ENCODE results near the gene STEAP1B.
"Not testable (repeated sequence)": the region's sequence is repeated elsewhere in the genome, so short reads cannot be mapped to it uniquely, and the experiment has no call there.

STEAP1B gene

DNA sequence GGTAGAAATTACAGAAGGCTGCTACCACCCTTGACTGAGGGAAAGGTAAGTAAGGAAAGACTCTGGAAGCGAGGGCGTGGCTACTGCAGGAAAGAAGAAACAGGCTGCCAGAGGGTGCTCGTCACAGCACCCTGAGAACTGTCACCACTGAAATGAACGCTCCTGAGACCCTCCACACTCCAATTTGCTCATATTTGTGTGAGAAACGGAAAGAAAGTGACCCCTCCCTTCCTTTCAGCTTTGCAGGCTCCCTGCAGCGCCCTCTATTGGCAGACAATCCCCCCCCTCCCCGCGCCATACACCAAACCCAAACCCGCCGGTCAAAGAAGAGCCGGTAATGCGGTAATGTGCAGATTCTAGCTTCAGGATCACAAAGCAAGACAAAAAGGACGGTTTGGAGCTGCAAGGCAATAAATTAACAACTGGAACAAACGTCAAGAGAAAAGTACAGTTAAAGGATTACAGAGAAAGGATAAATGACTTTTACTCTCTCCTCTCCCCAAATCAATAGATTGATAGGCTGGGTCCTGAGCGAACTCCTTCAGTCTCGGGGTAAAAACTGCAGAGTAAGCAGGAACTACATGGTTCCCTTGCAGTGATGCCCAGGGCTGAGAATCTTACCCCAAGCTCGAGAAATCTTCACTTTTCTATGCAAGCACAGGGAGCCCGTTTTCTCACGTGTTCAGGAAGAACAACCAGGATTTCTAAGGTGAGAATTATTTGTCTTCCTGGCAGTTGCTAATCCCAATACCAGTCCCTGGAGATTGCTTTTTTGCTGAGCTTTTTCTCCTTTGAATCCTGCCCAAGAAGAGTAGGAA, 47.6 kb downstream of the STEAP1B start:
- no peak for DNase-seq

DNA sequence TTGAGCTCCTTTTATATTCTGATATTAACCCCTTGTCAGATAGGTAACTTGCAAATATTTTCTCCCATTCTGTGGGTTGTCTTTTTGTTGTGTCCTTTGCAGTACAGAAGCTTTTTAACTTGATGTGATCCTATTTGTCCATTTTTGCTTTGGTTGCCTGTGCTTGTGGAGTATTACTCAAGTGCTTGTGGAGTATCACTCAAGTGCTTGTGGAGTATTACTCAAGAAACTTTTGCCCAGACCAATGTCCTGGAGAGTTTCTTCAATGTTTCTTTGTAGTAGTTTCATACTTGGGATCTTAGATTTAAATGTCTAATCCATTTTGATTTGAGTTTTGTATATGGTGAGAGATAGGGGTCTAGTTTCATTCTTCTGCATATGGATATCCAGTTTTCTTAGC, 50.0 kb downstream of the STEAP1B start:
- not testable (repeated sequence) for DNase-seq

DNA sequence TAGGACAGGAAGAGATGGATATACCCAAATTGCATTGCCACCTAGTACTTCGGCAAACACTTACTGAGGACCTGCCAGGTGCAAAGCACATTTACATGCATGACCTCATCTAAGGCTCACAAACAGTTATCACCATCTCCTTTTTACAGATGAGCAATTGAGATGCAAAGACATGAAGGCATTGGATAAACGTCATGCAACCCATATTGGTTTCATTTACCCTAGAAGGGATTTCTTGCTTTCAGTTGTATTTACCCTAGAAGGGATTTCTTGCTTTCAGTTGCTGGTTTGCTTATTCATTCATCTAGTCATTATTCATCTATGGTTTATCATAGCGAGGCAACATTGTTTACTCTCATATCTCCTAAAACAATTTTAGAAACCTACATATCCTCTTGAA, 52.2 kb downstream of the STEAP1B start:
- DNase-seq: peak; percentile 77

DNA sequence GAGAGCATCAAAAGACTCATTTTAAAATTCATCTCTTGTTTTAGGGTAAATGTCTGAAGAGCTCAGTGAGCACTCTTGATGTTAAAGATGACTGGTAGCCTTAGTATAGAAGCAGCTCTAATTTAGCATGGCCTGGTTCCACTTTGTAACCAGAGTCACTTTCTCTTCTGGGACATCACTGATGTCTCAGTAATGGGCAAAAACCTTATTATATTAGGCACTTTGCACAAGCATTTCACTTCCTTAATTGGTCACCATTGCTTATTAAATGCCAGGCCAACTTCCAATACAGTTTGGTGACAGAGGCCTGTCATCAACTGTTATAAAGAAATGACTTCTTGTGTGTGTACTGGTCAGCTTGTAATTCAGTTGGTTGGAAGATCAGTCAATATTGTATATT, 53.0 kb downstream of the STEAP1B start:
- DNase-seq: no peak

DNA sequence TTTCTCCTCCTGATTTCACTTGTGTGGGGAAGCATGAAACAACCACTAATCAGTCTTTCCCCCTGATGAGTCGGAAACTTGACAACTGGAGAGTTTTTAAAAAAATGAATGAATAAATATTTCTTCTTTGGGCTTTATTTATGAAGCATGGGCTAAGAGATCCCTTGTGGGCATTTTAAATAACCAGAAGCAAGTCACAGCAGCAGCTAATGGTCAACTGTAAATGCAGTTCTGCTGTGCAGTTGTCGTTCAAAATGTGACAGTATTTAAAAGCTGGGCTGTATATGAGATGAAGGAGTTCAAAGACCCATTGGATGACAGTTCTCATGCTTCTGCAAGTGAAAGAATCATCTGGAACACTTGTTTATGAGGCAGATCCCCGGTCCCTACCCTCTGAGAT, 54.1 kb downstream of the STEAP1B start:
- no peak for DNase-seq

DNA sequence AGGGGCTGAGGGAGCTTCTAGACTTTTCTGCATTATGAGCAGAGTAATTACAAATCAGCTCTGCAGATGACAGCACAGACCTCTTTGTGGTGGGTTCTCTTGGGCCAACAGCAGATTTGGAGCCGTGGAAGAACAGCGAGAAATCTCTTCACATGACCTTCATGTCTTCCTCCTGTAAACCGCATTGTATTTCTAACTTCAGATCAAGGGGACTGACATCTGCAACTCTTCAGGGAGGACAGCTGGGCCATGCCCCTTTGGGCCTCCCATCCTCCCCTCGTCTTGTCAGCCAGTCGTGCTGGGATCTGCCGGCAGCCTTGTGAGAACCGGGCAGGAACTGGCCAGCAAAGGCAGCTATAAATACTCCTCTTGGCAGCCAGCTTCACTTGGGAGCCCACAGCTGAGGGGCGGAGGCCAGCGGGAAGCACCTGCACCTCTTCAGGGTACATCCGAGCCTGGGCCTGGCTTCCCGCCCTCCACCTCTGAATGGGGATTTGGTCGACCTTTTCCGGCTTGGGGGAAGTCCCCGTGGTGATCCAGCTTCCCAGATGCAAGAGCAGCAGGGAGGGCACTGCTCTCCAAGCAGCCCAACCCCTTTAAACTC, 54.7 kb downstream of the STEAP1B start:
- DNase-seq: peak; percentile 75

DNA sequence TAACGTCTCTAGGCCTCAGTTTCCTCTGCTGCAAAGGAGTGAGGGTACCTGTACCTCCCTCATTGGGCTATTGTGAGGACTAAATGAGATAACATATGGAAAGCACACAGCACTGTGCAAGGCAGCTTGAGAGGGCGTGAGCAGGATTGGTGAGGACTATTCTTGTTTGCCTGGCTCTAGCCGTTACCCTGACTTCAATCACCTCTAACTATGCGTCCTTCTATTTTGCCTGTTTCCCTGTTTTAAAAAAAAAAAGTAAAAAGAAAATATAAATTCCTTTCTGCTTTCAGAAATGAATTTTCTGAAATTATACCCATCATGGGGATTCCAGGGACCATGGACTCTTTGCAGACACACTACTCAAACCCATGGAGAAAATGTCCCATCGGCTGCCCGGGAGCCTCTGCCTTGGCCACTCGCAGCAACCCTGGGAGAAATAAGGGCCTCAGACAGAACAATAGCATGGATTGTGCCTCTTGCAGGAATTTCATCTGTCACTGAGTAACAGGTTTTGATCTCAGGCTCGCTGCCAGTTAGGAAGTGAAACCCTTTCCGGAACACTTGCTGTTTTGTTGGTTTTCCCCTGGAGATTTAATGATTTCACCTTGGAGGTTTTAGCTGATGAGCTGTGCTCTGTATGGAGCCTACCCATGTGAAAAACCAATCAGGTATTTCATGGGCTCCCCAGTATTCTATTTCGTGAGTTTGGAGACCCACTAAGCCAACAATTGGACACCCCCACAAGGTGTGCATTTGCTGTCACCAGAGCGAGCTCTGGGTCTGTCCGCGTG, 55.6 kb downstream of the STEAP1B start:
- DNase-seq: no peak

DNA sequence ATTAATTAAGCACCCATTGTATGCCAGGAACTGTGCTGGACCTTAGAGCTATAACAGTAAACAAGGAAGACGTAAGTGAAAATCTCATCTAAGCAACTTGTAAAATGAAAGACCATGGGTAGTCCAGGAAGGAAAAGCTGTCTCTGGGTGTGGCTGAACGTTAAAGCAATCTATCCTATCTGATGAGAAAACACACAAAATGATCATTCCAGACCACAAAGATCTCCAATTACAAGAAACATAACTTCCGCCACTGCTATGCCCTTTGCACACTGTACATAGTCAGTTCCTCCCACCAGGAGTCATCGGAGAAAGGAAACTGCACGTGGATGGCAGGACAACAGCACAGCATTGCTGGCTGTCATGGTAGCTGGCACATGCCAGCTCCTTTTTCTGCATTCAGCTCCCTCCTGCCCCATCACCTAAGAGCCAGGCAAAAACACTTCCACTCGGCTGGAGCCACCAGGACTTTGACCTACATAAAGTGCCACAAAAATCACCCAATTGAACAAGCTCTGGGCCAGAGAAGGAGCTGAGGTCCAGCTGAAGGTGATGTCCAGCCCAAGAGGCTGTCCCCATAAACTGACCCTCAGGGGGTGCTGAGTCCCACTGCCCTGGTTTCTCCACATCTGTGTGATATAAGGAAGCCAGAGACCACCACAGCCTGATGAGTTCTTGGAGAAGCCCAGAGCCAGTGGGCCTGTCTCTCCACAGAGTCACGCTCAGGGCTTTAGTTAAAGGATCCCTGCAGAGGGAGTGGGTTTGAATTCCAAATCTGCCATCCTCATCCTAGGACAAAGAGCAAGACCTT, 56.4 kb downstream of the STEAP1B start:
- no peak for DNase-seq

DNA sequence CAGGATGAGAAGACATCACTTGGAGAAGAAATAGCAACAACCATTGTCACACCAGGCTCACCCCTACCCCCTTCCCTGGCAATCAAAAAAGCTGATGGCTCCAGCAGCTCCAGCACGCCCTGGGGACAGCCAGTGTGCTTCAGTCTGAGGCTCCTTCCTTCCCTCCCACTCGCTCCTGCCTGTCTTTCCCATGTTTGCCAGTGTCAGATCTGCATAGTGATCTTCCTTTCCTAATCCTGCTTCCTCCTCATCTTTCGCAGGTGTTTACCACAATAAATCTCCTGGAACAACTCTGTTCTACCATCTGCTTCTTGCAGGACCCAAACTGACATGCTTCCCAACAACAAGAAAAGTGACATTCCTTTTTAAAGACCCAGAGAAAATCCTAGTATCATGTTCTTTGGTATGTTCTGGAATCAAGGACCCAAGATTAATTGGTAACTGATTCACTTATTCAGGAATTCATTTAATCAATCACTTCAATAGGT, 57.1 kb downstream of the STEAP1B start:
- DNase-seq: no peak

DNA sequence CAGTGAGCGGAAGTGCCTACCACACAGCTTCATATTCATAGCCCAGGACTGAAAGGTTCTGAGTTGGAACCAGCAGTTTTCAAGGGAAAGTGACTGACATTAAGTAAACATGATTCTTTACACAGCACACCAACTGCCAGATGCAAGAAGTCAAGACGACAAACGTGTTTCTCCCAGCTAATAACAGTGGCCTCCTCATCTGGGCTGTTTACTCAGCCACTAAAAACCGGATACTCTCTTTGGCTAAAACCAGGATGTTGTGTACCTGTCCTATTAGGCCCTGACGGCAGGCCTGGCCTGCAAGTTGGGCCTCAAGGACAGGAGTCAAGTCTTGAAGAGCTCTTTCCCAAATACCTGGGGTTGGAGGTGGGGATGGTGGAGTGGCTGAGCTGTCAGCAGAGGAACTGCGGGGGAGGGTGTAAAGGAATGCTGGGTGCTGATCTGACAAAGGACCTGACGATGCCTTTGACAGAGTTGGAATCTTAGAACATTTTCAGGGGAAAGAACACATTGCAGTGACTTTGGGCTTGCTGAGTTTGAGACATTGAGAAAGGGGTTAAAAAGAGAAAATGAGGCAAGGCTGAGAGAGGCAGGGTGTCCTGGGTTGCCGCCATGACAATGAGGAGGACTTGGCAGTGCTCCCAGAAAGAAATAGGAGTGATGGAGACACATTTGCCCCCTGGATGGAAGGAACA, 57.7 kb downstream of the STEAP1B start:
- DNase-seq: no peak

DNA sequence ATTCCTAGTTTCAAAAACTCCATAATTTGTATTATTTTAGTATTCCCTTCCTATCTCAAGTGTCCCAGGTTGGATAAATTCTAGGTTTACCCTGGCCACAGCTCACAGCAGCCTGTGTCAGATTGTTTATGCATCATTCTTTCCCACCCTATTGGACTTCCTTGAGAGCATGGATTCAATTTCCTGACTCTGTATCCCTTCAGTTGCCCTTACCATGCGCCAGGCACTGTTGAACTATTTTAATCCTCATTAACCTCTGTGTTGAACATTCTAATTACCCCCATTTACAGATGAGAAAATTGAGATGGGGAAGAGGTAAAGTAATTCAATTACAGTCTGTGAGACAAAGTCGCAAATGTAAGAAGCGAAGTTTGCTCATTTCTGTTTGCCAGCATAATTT, 58.8 kb downstream of the STEAP1B start:
- DNase-seq: no peak

DNA sequence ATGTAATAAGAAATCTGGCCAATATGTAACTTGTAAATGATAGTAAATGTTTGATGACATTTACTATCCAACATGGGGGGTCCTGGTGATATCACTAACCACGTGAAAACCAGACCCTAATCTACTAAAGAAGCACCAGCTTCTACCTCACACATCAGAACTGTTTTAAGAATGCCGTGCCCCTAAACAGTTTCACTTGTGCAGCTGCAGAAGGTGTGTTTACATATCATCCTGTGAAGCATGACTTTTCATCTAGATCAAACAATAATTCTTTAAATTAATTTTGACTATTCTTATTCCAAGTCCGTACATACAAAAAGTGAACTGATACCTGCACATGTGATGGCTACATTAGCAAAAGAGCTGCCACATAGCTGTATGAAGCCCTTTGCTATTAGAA, 61.0 kb downstream of the STEAP1B start:
- DNase-seq: no peak

DNA sequence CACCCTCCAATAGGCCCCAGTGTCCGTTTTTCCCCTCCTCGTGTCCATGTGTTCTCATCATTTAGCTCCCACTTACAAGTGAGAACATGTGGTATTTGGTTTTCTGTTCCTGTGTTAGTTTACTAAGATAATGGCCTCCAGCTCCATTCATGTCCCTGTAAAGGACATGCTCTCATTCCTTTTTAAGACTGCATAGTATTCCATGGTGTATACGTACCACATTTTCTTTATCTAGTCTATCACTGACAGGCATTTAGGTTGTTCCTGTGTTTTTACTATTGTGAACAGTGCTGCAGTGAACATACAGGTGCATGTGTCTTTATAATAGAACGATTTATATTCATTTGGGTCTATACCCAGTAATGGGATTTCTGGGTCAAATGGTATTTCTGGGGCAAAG, 63.4 kb downstream of the STEAP1B start:
- DNase-seq: not testable (repeated sequence)

DNA sequence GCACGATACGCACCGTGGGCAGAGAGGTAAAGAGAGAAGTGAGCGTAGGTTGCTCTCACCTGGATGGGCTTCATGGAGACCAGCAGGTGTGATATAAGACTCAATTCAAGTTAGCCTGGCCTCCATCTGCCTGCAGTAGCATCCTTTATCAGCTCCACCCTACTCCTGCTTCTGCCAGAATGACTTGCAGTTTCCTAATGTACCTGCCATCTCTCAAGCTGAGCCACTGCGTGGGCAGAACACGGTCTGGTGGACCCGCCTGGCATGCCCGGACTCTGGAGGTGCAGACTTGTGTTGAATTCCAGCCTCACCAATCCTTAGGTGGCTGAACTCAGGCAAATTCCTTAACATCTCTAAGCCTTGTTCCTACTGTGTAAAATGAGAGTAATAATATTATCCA, 64.3 kb downstream of the STEAP1B start:
- DNase-seq: no peak

DNA sequence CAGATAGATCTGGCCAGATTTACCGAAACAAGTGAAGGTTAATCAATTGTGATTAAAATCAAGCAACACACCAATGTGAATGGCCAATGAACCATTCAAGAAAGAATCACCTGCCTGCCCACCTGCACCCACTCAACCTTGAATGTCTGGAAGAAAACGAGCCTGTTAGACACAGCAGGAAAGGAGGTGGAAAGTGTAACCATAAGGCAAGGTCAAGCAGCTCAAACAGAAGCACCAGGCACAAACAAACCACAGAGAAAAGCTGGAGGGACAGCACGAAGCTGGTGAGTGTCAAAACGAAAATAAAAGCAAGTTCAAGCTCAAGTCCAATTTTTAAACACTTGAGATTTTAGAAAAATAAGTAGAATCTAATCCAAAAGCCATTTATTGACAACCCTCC, 64.9 kb downstream of the STEAP1B start:
- no peak for DNase-seq

DNA sequence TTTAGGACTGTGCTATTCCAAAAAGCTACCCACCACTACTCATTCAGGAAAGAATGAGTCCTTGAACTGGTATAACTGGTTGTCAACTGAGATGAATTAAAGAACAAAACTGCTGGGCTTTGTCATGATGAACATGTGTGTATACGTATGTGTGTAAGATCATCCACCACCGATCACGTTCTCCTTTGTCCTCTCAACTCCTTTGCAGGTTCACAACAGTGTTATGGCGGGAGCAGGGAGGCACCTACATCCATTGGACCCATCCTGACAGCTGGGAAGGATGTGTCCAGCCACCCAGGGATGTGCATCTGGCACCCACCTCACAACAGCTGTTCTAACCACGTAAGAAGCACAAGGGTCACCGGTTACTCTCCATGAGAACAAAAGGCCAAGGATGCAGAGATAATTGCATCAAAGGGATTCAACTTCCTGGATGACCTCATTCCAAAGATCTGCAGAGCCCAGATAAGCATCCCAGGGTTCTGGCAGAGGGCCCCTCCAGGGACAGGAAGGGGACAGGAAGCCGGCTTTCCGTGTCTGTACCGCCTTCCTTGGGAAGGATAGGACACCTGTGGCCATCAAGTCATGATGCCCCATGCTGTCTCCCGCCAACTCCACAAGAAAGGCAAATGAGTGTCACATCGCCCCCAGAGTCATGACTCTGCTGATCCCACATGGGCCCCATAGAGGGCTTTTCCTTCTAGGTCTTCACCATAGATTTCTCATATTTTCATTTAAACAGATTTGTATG, 66.1 kb downstream of the STEAP1B start:
- peak; percentile 45 for DNase-seq

DNA sequence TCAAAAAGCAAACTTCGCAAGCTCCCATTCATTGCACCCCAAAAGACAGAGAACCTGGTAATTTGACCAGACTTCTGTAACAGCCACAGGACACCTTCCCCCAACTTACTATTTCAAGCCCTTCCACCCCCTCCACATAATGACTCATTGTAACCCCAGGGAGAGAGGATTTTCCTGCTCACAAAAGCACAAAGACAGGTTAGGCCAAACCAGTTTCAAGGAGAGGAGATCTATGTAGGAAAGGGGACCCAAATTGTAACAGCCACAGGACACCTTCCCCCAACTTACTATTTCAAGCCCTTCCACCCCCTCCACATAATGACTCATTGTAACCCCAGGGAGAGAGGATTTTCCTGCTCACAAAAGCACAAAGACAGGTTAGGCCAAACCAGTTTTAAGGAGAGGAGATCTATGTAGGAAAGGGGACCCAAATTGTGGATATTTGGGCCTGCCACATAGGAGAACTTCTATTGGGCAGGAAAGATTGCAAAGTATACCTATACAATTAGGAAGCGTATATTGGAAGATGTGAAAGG, 66.8 kb downstream of the STEAP1B start:
- not testable (repeated sequence) for DNase-seq

DNA sequence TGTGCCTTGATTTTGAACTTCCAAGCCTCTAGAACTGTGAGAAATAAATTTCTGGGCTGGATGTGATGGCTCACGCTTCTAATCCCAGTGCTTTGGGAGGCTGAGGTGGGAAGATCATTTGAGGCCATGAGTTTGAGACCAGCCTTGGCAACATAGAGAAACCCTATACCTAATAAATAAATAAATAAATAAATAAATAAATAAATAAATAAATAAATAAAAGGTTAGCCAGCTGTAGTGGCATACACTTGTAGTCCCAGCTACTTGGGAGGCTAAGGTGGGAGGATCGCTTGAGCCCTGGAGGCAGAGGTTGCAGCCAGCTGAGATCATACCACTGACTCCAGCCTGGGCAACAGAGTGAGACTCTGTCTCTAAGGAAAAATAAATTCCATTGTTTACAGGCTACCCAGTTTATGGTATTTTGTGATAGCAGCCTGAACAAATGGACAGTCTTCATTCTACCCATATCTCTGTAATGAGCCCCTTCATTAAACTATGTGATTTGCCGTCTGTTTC, 67.7 kb downstream of the STEAP1B start:
- no peak for DNase-seq

DNA sequence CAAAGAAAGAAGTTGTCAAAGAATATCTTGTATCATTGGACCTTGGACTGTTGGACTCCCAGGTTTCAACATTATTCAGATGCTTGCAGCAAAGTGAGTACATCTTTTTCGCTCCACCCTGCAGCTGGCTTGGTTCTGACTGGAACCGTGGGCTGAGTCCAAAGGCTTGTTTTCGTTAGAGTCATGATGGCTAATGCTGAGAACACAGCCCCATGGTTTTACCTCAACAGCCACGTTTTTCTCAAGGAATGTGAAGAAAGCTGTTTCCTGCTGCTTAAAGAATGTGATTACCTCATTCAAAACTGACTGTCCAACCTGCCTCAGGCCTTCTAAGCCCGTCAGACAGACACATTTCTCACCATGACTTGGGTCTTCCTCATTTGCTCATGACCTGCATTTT, 69.5 kb downstream of the STEAP1B start:
- no peak for DNase-seq

DNA sequence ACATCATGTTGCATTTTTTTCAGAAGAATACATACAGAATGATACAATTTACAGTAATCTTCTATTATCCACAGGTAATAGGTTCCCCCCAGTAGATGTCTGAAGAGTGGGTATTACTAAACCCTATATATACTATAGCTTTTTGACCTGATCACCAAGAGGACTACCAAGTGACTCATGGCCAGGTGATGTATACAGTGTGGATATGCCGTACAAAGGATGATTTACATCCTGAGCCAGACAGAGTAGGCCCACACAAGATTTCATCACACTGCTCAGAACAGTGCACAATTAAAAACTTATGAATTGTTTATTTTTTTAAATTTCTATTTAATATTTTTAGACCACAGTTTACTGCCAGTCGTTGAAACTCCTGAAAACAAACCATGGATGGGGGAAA, 70.6 kb downstream of the STEAP1B start:
- DNase-seq: no peak

DNA sequence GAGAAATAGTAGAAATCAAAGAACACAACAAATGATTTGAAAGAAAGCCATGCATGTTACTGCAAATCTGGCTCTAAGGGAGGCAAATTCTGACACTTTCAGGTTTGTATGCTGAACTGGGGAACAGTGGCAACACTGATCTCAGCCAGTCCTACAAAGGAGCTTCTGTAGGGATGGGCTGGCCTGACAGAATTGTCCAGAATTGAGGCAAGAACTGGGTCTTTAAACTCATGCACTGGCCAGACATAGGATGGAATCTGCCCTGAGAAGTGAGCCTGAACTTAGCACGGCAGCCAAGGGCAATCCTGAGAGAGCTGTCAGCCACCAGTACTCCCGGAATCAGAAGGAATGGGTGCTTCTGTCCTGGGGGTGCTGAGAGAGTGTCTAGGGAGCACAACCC, 72.1 kb downstream of the STEAP1B start:
- DNase-seq: no peak
